Hepatic stellate cell (primary cell): Measurements from ENCODE around the gene MSRB2.
A peak's percentile ranks its signal among the peaks of the same experiment; 100 is the strongest.
"Not testable (repeated sequence)": the region's sequence is repeated elsewhere in the genome, so short reads cannot be mapped to it uniquely, and the experiment has no call there.

ENCODE experiments used
- DNase-seq: peaks from one replicate; pipeline ENCODE4 v3.0.0; 2011; ENCODE audit warnings: low spot score

The MSRB2 gene

DNA sequence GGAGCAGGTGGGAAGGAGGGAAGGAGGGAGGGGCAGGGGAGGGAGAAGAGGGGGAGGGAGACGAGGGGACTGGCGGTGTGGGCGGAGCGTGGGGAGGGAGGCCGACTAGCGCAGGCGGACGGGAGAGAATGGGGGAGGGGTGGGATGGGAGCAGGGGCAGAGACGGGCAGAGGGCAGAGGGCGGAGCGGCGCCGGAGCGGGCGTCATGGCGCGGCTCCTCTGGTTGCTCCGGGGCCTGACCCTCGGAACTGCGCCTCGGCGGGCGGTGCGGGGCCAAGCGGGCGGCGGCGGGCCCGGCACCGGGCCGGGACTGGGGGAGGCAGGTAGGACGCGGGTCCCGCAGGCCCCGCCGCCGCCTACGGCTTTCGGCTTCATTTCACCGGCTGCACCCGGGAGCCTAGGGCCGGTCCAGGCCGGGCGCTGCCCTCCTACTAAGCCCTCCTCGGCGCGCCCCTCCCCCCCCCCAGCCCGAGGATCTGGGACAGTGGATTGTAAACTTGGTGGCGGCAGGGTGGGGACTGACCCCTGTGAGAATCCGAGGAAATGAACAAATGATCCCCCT is at the start of gene MSRB2:
MSRB2 (plus strand) TSS at position 176 of the 562 bp plus-strand sequence; CDS start at position 206, 30 bp downstream.
- peak; percentile 92 for DNase-seq

DNA sequence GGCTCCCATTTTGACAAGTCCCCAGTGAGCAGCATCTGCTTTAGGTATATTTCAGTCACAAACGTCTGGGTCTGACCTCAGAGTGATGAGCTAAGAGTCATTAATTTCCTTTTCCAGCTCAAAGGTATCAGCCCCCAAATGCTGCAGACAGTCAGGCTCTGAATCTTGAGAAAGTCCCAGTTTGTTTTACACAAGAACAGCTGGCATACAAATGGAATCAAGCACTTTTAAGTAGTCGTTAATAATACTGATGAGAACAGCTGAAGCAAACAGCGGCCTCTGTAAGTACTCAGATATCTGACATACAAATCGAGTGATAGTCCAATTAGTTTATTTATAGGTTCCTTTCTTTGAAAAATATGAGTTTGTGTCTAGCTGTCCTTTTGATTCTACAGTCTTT is 49.4 kb upstream of the MSRB2 start:
- no peak for DNase-seq

DNA sequence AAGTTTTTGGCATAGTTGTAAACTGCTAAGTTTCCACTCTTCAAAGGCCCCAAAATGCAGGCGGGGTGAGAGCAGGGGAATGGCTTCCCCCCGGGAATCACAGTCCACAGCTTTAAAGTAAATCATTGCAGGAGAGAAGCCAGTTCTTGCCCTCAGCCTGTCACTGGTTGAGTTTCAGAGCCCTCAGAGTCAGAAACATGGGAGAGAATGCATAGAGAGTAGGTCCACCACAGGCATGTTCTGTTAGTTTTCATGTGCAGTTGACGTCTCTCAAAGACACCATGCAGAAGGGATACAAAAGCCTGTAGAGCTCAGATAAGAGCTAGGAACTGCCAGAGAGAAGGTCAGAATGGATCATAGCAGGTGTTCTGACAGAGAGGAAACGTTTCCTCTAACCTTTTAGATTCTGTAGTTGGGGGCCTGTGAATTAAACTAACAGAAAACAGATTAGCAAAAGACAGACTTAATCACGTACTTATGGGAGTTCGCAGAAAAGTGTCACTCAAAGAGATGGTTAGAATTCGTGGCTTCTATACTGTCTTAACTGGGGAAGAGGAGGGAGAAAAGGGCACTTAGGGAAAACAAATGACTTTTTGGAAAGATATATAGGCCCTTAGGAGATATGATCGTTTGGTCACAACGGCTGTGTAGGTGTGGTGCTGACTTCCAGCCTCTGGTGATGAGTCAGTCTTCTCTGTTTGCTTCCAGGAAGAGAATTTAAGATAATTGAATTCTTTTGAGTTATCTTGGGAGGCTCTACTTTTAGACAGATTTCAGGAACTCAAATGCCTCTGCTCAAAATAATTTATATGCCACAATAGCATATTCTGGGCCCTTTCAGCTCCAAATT is 48.0 kb upstream of the MSRB2 start:
- no peak for DNase-seq

DNA sequence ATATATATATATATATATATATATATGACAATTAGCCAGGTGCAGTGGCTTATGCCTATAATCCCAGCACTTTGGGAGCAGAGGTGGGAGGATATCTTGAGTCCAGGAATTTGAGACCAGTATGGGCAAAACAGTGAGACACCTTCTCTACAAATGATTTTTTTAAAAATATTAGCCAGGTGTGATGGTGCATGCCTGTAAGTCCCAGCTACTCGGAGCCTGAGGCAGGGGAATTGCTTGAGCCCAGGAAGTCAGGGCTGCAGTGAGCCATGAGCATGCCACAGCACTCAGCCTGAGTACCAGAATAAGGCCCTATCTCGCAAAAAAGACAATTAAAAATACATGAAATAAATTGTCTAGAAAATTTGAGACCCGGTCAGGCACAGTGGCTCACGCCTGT is 47.2 kb upstream of the MSRB2 start:
- DNase-seq = no peak

DNA sequence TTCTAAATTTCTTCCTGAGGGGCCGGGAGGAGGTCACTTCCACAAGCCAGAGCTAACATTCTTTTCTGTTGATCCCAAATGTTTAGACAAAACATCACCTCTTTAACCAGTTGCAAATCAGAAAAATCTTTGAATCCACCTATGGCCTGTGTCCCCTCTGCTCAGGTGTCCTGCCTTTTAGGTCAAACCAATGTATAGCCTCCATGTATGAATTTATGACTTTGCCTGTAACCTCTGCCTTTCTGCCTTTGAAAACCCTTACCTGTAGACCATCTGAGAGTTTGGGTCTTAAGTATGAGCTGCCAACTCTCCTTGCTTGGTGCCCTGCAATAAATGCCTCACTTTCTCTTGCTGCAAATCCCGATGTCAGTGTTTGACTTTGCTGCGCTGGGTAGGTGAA is 44.1 kb upstream of the MSRB2 start:
- no peak for DNase-seq

DNA sequence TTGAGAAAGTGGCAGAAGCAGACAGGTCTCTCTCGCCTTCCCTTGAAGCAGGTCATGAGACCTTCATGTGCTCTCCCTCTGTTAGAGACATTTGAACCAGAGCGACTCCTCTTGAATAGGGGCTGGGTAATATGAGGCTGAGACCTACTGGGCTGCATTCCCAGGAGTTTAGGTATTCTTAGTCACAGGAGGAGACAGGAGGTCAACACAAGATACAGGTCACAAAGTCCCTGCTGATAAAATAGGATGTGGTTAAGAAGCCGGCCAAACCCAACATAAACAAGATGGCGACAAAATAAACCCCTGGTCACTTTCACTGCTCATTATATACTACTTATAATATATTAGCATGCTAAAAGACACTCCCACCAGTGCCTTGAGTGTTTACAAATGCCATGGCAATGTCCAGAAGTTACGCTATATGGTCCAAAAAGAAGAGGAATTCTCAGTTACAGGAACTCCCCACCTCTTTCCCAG is 43.5 kb upstream of the MSRB2 start:
- DNase-seq = no peak

DNA sequence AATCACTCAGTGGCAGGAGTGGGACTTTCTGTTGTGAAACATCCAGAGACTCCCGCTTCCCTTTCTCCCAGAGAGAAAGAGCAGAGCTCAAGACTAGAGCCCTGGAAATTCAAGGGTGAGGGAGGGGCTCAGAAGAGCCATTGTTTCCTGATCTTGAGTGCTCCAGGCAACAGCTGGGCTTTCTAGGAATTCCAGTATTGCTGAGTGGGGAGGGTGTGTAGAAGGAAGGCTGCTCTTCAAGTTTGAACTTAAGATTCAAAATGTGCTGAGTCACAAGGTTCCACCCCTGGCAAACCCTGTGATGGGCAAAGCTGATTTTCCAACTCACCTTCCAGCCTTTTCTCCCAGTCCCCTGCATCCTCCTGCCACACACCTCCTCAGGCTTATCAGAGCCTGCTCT is 42.3 kb upstream of the MSRB2 start:
- no peak for DNase-seq

DNA sequence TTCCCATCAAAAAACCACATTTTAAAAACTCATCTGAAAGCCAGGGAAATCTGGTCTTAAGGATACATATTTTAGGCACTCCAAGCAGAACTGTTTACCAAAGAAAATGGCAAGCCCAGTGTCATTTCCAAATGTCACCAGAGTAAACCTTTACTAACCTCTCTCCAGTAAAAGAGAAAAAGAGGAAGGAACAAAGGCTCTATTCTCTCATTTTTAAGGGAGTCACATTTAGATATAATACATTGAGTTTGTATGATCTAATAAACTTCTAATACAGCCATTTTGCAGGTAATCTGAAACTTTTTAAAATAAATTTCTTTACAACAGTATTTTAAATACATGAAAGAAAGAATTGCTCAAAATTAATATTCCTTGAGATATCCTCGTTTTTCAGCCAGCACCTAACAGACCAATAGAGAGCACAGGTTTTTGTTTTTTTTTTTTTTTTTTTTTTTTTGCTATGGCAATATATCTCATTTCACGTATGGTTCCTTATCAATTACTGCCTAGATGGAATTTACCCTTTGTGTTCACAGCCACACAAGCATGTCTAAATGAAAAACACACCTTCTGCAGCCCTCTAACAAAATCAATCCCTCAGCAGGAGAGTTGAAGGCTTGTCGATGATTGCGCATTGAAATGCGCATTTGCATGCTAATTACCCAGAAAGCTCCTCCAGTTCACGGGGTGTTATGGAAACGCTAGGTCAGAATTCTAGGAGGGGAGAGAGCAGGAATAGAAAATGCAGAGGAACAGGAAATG is 39.8 kb upstream of the MSRB2 start:
- DNase-seq = no peak

DNA sequence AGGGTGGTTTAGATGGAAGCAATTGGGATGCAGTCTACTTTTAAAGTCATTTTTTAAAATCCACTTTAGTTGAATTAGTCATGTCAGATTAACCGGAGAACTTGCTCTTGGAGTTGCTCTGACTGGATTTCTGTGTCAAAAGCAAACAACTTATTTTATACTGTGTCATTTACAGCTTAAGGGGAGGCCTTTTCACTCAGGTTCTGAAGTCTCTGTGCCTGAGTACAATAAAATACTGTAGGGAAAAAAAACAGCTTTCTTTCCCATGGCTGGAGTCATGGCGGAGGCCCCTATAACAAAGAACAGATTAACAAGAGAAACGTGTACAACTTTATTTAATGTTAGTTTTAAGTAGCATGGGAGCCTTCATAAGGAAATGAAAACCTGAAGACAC is 39.2 kb upstream of the MSRB2 start:
- no peak for DNase-seq

DNA sequence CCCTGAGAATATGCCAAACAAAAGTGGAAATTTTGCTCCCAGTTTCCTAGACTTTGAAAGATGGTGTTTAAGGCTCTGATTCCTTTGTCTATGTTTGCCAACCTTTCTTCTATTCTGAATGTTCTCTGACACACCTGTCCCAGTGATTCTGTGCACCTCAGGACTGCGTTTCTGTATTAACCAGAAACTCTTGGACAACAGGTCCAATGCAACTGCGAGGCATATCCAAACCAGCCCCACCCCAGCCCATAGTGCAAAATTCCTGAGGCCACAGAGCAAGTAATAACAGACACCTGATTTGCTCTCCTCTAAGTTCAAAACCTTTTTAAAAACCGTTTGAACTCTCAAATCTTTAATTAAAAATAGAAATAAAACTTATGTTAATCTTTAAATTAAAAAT is 37.0 kb upstream of the MSRB2 start:
- no peak for DNase-seq

DNA sequence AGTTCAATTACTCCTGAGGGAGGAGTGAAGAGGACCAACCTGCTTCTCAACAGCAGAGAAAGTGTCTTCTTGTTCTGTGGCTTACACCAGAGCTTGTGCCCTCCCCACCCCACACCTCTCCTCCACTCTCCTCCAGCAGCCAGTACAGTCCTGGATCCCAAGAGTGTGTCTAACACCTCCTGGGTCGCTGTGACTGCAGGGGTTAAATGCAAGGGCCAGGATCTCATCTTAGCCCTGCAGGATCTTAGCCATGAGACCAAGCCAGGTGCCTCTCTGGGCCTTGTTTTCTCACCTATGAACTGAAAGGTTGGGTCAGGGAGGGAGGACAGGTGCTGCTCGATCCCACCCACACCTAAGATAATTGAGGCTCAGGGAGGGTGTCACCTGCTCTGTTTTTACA is 34.5 kb upstream of the MSRB2 start:
- no peak for DNase-seq

DNA sequence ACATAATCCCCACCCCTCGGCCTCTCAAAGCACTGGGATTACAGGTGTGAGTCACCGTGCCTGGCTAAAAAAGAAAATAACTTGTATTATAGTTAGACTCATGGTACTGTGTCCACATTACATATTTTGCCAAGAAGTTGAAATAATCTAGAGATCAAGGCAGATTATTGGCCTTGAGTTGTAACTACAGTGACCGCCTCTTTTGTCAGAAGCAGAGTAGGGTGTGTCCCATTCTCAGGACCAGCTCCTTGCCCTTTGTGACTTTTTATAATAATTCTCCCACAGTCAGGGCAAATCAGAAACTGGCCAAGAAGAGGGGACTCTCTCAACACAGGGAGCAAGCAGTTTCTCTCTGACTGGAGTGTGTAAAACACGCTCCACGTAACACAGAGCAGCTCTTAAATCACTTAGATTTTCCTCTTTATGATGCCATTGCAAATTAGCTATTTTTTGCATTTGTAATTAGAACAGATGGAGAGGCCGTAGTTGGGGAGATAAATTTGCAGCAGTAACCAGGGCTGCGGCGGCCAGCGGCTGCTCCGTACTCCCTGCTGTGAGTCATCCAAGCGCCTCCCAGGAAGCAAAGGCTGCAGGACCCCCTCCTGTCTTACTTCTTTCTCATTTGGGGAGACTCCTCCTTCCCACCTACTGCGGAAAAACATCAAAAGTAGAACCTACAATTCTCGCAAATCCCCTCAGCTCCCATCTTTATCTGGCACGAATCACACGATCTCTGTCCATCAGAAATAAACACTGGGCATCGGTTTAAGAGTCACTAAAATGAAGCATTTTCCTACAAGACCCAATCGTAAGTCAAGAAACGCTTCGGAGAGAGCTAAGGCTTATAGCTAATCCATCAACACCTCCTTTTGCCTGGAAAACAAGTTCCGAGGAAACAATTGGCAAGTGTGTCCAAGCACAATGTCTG is 32.1 kb upstream of the MSRB2 start:
- DNase-seq = no peak

DNA sequence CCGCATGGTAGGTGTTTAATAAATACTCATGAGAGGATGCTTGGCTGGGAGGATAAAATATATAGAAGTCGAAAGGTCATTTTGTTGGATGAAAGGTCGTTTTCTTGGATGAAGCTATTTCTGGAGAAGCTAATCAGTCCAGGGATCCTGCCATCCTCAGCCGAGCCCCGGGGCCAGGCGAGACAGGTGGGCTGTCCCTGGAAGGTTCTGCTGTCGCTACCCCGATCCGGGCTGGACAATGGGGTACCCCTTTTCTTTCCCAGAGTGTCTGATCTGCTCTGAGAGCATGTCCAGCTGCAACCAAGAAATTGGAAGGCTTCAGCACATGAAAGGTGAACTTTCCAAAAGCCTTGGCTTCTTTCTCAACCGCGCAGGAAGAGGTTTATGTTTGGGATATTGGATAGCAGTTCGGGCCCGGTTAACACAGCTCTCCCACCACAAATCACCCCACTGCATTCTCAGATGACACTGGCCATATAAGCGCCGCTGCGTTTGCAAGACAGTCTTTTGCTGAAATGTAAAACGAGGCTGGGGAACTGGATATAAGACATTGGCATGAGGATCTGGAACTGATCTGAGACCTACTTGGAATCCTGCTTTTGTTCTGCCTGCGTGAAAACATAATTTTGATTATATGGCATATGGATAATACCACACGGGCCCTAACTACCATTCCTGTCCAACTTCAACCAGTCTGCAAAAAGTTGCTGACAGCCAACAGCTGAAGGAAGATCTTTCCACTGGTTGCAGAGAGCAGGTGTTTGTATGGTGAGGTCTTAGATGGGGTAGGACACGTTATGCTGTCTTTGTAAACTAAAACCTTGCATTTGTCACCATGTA is 31.2 kb upstream of the MSRB2 start:
- no peak for DNase-seq

DNA sequence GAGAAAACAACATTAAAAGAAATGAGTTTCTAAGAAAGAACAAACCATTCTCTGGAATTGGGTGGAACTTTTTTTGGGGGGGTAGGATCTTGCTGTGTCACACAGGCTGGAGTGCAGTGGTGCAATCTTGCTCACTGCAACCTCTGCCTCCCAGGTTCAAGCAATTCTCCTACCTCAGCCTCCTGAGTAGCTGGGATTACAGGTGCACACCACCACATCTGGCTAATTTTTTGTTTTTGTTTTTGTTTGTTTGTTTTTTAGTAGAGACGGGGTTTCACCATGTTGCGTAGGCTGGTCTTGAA is 30.6 kb upstream of the MSRB2 start:
- DNase-seq = not testable (repeated sequence)

DNA sequence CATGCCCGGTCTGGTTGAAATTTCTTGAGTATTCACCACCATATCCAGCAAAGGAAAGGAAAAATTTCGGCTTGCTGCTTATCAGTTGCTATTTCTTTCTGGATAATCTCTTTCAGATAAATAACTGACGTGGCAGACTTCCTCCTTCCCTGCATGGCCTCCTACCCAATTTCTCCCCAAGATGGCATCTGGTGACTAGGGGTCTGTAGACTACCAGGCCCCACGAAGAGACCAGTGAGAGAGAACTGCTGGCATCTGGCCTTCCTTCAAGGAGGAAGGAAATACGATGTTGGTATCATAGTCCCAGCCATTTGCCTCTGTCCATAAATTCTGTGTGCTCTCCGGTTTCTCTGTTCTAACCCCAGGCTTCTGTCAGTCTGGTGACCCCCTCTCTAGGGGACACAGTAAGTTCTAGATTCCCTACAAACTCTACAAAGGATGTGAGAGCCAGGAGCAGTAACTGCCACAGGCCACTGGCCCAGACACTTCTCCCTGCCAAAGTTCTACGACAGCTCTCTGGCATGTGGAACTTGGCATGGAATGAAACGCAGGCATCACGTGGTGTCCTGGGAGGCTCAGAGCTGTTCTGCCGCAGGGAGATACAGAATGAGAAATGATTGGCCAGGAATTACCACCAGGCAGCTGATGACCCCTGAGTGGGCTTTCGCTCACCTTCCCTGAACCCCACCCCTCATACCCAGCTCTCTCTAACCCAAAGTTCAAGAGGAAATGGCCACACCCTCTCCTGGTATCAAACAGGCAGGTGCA is 30.0 kb upstream of the MSRB2 start:
- peak; percentile 58 for DNase-seq

DNA sequence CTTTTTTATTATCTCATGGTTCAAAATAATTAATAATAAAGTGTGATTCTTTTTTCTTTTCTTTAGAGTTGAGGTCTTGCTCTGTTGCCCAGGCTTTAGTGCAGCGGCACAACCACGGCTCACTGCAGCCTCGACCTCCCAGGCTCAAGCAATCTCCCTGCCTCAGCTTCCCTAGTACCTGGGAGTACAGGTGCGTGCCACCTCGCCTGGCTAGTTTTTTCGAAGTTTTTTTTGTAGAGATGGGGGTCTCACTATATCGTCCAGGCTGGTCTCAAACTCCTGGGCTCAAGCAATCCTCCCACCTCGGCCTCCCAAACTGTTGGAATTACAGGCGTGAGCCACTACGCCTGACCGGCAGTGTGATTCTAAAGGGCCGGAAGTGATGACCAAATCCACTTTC is 28.0 kb upstream of the MSRB2 start:
- no peak for DNase-seq

DNA sequence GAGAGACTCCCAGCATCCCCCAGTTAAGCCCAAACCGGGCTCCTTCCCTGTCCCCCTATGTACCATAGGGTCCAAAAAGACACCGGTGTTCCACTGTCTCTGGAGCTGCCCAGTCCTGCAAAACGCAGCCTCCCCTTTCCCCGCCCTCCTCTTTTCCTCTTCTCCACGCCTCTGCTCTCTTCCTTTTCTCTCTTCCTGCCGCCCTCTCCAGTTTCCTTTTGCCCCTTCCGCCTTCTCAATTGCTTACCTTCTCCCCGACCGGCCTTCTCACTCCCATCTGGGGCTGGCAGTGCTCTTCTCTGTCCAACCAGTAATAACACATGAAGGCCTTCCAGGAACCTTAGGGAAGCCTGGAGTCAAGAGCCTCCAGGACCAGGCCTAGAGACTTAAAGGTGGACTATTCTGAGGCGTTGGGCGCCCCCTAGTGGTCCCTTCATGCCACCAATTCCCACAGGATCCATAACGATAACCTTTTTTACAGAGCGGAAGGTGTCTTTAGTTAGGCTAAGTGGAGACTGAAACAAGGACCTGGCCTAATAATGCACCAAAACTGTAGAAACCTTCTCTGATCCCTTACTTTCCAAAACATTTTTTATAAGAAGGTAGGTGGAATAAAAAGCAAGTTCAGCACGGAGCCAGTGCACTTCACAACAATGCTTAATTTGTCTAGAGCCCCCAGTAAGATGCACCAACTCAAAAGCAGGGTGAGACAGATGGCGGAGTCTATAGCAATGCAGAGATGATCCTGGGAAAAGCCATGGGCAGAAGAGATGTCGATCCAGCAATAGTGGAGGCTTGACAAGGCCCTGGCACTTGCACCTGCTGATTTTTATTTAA is 27.2 kb upstream of the MSRB2 start:
- DNase-seq = peak; percentile 54

DNA sequence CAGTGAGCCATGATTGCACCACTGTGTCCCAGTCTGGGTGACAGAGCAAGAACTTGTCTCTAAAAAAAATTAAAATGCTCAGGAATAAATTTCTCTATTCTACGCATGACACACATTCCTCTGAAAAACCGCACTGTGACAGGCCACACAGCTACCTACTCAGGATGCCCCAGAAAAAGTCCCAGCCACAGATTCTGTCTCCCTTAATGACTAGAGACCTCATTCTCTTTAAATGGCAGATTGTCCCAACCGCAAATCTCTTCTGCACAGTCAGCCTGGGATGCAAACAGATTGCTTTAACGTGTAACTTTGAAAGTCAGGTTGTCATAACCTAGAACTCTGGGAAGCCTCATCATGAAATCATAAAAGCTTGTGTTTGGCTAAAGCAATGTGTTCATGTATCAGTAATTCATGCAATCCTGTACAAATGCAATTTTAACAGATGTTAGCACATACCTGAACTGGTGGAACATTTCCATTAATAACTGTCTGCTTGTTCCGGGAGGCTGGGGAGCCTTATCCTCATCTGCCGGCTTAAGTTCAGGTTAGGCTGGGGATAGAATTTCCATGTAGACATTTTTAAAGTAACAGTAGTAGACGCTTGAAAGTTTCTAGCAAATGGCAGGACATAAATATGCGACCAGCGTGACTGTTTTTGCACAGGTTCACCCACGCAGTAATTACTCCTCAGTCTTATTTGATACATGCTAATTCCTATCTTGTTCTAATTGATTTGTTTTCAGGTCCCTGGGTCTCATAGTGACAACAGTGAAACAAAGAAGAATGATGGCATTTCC is 26.2 kb upstream of the MSRB2 start:
- no peak for DNase-seq
